ENCODE results near the gene BCAM. TPM values are rescaled to one million over a fixed set of nuclear protein-coding genes. Genes with fewer than 3 reads are reported as not detected.

BCAM gene
- polyA plus RNA-seq, 3 donors, result 0.09 TPM; not detected in 2

DNA sequence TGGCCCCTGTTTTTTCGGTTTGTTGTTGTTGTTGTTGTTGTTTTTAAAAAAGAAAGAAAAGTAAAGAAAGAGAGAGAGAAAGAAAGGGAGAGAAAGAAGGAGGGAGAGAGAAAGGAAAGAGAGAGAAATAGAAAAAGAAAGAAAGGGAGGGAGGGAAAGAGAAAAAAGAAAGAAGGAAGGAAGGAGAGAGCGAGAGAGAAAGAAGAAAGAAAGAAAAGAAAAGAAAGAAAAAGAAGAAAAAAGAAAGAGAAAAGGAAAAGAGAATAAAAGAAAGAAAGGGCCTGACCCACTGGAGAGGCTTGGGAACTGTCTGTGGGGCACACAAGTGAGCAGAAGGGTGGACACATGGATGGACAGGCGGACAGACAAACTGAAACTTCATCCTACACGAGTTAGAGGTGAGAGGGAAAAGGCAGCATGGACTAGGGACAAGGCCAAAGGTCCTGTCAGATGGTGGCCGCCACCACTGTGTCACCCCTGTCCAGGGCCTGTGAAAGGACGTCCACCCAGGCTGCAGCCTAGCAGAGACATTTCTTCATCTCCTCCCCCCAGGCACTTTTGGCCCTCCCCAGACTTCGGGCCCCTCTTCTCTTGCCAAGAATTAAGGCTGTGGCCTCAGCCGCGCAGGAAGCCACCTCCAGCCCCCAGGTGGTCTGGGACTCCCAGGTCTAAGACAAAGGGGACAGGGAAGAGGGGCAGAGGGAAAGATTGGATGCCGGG lies 9.1 kb upstream of the BCAM start:
- Histone ChIP-seq H3K27ac (ENCODE audit: low read depth in 1 of 2, low read length in 2 of 2) (no peak overlapping the region), H3K36me3 (replicated peaks in 1 of 2; ENCODE audit: control insufficient read depth in 1 of 2, insufficient read depth in 2 of 2, low read length in 2 of 2) (no peaks in the 10 kb centered on the region), H3K4me3 (replicated peaks in 1 of 3; ENCODE audit: low read depth in 2 of 3, low read length in 3 of 3) (no peak overlapping the region), H4K20me1 (ENCODE audit: insufficient read depth, low read length) (no peaks in the 10 kb centered on the region), H3K4me1 (ENCODE audit: control insufficient read depth in 1 of 2, insufficient read depth in 2 of 2, low read length in 2 of 2) (peaks cover 3 to 5% of the 10 kb centered on the region in 2 donors), H3K4me2 (replicated peaks; ENCODE audit: extremely low read depth, low read length, poor library complexity, severe bottlenecking) (no peak overlapping the region), H3K27me3 (ENCODE audit: control insufficient read depth in 2 of 2, insufficient read depth in 2 of 2, low read length in 2 of 2) (no peaks in the 10 kb centered on the region), H3K9me3 (replicated peaks in 1 of 2; ENCODE audit: control insufficient read depth in 1 of 2, insufficient read depth in 1 of 2, low read length in 2 of 2) (peaks cover 0 to 5% of the 10 kb centered on the region in 2 donors), H3K9ac (ENCODE audit: insufficient read depth, low read length, poor library complexity, severe bottlenecking) (no peak overlapping the region), H2AFZ (ENCODE audit: insufficient read depth, low read depth, low read length, poor library complexity, severe bottlenecking) (no peak overlapping the region), H3K79me2 (ENCODE audit: insufficient read depth, low read length) (no peaks in the 10 kb centered on the region)
- H3K27ac Mint-ChIP-seq, result peak overlapping the region in 1 of 7 donors; percentile 56
- TF ChIP-seq, protein P1, sequence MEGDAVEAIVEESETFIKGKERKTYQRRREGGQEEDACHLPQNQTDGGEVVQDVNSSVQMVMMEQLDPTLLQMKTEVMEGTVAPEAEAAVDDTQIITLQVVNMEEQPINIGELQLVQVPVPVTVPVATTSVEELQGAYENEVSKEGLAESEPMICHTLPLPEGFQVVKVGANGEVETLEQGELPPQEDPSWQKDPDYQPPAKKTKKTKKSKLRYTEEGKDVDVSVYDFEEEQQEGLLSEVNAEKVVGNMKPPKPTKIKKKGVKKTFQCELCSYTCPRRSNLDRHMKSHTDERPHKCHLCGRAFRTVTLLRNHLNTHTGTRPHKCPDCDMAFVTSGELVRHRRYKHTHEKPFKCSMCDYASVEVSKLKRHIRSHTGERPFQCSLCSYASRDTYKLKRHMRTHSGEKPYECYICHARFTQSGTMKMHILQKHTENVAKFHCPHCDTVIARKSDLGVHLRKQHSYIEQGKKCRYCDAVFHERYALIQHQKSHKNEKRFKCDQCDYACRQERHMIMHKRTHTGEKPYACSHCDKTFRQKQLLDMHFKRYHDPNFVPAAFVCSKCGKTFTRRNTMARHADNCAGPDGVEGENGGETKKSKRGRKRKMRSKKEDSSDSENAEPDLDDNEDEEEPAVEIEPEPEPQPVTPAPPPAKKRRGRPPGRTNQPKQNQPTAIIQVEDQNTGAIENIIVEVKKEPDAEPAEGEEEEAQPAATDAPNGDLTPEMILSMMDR (IDR thresholded peaks at IDR 0.05), result no peak
- H3K9me3 Mint-ChIP-seq, result peaks cover 0 to 11% (median 5%) of the 10 kb centered on the region in 7 donors
- intact Hi-C loops (cut with micrococcal nuclease), result loop anchor here (1.0 kb wide), 1 partner anchor 45 kb away; no protein-coding TSS in a partner anchor
- no peak overlapping the region for H3K4me3 Mint-ChIP-seq
- no peaks in the 10 kb centered on the region for H3K36me3 Mint-ChIP-seq
- 82% methylated on average over 5 of the region's 10 CpGs for WGBS (ENCODE audit: insufficient coverage)
- peaks cover 2 to 11% (median 5%) of the 10 kb centered on the region in 3 donors for H3K27me3 Mint-ChIP-seq (ENCODE audit: low read depth in 3 of 3)
- H3K4me1 Mint-ChIP-seq, result peaks cover 4% of the 10 kb centered on the region
- DNase-seq, result no peak

- Mint-ChIP-seq H3K27me3 (ENCODE audit: low read depth in 3 of 3) (peaks cover 2 to 11% (median 5%) of the 10 kb centered on the region in 3 donors), H3K27ac (no peak overlapping the region), H3K9me3 (peaks cover 0 to 11% (median 5%) of the 10 kb centered on the region in 7 donors), H3K4me3 (no peak overlapping the region), H3K36me3 (no peaks in the 10 kb centered on the region), H3K4me1 (peaks cover 4% of the 10 kb centered on the region)
- peaks cover 3 to 5% of the 10 kb centered on the region in 2 donors for H3K4me1 ChIP-seq (ENCODE audit: control insufficient read depth in 1 of 2, insufficient read depth in 2 of 2, low read length in 2 of 2)
- H3K4me2 ChIP-seq (replicated peaks; ENCODE audit: extremely low read depth, low read length, poor library complexity, severe bottlenecking), result no peak overlapping the region
- TF ChIP-seq, protein P1 (IDR thresholded peaks at IDR 0.05), result peak; percentile 81
- H3K27me3 ChIP-seq (ENCODE audit: control insufficient read depth in 2 of 2, insufficient read depth in 2 of 2, low read length in 2 of 2), result no peaks in the 10 kb centered on the region
- no peak overlapping the region for H3K9ac ChIP-seq (ENCODE audit: insufficient read depth, low read length, poor library complexity, severe bottlenecking)
- intact Hi-C loops (cut with micrococcal nuclease), result loop anchor here (1.0 kb wide), 1 partner anchor 44 kb away; no protein-coding TSS in a partner anchor
- H3K9me3 ChIP-seq (replicated peaks in 1 of 2; ENCODE audit: control insufficient read depth in 1 of 2, insufficient read depth in 1 of 2, low read length in 2 of 2), result peaks cover 0 to 5% of the 10 kb centered on the region in 2 donors
- H3K79me2 ChIP-seq (ENCODE audit: insufficient read depth, low read length), result no peaks in the 10 kb centered on the region
- H3K36me3 ChIP-seq (replicated peaks in 1 of 2; ENCODE audit: control insufficient read depth in 1 of 2, insufficient read depth in 2 of 2, low read length in 2 of 2), result no peaks in the 10 kb centered on the region
- H3K27ac ChIP-seq (ENCODE audit: low read depth in 1 of 2, low read length in 2 of 2), result no peak overlapping the region
- H4K20me1 ChIP-seq (ENCODE audit: insufficient read depth, low read length), result no peaks in the 10 kb centered on the region
- no peak overlapping the region for H3K4me3 ChIP-seq (replicated peaks in 1 of 3; ENCODE audit: low read depth in 2 of 3, low read length in 3 of 3)
- H2AFZ ChIP-seq (ENCODE audit: insufficient read depth, low read depth, low read length, poor library complexity, severe bottlenecking), result no peak overlapping the region
- 0% methylated on average over 3 of the region's 3 CpGs for WGBS (ENCODE audit: insufficient coverage)
- DNase-seq, result peak; percentile 76 to 82 (median 76)
These were observed 8.4 kb upstream of the BCAM start for GRCh38 chr19:44800461-44800860.
